Ishikawa (cell line): ENCODE results near the gene CDKN2B-AS1.

Source experiments
- CREB1 ChIP-seq: IDR thresholded peaks from 2 replicates; pipeline ENCODE4 v1.6.1; 2012; ENCODE audit warnings: low read depth
- EGR1 ChIP-seq: IDR thresholded peaks from 2 replicates; pipeline ENCODE4 v1.6.1; 2012
- EP300 ChIP-seq: IDR thresholded peaks from 2 replicates; pipeline ENCODE4 v1.6.1; 2012; ENCODE audit warnings: borderline replicate concordance
- REST ChIP-seq: IDR thresholded peaks from 2 replicates; pipeline ENCODE4 v1.6.1; 2012; ENCODE audit warnings: low read depth, mild to moderate bottlenecking
- USF1 ChIP-seq: IDR thresholded peaks from 2 replicates; pipeline ENCODE4 v1.6.1; 2012
- YY1 ChIP-seq: IDR thresholded peaks from 2 replicates; pipeline ENCODE4 v1.6.1; 2012; ENCODE audit warnings: low read depth

- TF ChIP-seq EP300 (no peak), USF1 (no peak), EGR1 (no peak), REST (no peak), CREB1 (no peak), YY1 (no peak)
Observed at GRCh38 chr9:21969951-21970799, 24.4 kb upstream of the CDKN2B-AS1 start.
